HK-2 (cell line): ENCODE data around the gene CFAP46.
A peak's percentile ranks its signal among the peaks of the same experiment; 100 is the strongest.
"Not testable (repeated sequence)": the region's sequence is repeated elsewhere in the genome, so short reads cannot be mapped to it uniquely, and the experiment has no call there.

Source experiments
- DNase-seq: peaks from one replicate; pipeline ENCODE4 v3.0.0-alpha.2; 2018; ENCODE audit not compliant: unreplicated experiment

Gene CFAP46

GRCh38 chr10:132928261-132928660, 14.1 kb downstream of the CFAP46 start:
- DNase-seq: no peak

GRCh38 chr10:132927824-132928223, 14.5 kb downstream of the CFAP46 start:
- DNase-seq: no peak

GRCh38 chr10:132926777-132927650, 15.4 kb downstream of the CFAP46 start:
- DNase-seq: no peak

GRCh38 chr10:132926070-132926469, 16.3 kb downstream of the CFAP46 start:
- DNase-seq: no peak

DNA sequence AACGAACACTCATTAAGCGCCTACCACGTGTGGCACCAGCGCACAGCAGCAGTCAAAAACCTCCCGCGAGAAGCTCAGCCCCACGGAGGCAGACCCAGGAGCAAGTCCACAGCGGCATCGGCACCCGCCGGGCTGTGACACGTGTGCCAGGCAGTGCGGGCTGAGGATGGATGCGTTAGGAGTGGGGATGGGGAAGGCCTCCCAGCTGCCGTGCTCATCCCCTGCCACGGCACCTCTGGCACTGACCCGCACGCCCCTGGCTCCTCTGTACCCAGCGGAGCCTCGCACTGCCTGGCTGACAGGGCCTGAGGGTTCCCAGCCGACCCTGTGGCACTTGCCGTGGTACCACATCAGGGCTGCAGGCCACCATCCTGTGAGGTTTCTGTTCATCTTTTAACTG, 16.8 kb downstream of the CFAP46 start:
- no peak for DNase-seq

- no peak for DNase-seq
These were observed 17.3 kb downstream of the CFAP46 start for GRCh38 chr10:132925071-132925561.

- no peak for DNase-seq
These were observed 18.1 kb downstream of the CFAP46 start for GRCh38 chr10:132924046-132924952.

DNA sequence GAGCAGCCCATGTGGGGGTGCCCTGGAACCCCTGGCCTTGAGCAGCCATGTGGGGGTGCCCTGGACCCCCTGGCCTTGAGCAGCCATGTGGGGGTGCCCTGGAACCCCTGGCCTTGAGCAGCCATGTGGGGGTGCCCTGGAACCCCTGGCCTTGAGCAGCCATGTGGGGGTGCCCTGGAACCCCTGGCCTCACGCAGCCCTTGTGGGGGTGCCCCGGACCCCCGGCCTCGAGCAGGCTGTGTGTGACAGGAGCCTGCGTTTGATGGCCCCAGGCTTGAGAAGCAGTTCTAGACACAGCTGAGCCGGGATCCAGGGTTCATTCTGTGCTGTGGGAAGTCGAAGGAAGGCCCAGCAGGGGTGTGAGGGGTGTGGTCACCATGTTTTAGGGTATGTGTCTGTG, 19.0 kb downstream of the CFAP46 start:
- not testable (repeated sequence) for DNase-seq

DNA sequence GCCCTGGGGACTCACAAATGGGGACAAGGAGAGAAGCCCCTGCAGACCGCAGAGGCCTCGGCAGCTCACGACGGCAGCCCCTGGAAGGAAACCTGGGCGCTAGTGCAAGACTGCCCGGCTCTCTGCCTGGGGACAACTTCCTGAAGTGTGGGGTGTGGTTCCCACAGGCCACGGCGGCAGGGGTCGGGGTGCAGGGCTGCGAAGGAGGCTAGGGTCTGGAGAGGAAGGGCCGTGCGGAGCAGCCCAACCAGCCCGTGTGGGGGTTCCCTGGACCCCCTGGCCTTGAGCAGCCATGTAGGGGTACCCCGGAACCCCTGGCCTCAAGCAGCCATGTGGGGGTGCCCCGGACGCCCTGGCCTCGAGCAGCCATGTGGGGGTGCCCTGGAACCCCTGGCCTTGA, 19.5 kb downstream of the CFAP46 start:
- DNase-seq: no peak

- no peak for DNase-seq
These were observed 20.3 kb downstream of the CFAP46 start for GRCh38 chr10:132921818-132922807.

DNA sequence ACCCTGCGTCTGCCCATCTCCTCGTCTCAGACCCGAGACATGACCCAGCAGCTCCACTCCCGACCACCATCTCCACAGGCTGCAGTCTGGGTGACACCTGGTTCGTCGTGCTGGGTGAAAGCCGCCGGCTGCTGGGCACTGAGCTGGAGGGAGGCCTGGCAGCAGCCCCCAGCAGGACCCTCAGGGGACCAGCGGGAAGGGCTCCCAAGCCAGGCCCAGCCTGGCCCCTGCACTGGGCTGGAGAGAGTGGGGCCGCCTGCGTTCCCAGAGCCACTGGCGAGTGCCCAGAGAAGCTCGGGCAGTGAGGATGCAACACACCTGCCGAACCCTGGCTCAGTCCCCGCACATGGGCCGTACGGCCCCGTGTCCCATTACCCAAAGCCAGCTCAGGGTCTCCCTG, 21.3 kb downstream of the CFAP46 start:
- DNase-seq: no peak

DNA sequence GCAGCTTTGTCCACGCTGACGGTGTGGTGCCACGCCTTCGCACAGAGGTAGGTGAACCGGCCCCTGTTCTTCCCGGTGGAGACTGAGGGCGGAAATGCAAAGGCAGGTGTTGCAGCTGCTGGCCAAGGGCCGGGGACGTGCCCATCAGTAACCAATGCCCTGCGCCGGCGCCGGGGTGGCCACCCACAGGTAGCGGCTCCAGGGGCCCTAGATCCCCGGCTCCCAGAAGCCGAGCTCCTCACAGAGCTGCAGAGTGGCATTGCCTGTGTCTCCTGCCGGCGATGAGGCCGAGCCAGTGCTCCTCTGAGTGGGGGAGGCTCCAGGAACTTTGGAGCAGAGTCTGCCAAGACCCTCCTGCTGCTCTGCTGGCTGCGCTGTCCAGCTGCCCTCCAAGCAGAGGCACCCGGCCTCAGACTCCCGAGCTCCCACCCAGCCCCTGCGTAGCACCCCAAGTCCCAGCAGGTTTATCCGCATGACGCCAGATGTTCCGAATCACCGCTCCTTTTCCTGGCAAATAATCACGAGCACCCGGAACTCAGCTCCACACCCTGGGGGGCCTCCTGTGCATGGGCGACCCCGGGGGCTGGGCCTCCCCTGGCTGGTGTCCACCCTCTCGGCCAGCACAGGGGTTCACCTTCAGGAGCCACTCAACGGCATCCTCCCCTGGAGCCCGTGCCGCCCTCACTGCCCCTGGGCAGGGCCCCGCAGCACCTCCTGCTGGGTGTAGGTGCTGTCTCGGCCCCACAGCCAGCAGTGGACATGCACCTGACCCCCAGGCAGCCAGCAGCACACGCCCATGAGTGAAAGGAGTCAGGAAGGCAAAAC, 22.1 kb downstream of the CFAP46 start:
- no peak for DNase-seq

- no peak for DNase-seq
These were observed 22.8 kb downstream of the CFAP46 start for GRCh38 chr10:132919374-132920100.

DNA sequence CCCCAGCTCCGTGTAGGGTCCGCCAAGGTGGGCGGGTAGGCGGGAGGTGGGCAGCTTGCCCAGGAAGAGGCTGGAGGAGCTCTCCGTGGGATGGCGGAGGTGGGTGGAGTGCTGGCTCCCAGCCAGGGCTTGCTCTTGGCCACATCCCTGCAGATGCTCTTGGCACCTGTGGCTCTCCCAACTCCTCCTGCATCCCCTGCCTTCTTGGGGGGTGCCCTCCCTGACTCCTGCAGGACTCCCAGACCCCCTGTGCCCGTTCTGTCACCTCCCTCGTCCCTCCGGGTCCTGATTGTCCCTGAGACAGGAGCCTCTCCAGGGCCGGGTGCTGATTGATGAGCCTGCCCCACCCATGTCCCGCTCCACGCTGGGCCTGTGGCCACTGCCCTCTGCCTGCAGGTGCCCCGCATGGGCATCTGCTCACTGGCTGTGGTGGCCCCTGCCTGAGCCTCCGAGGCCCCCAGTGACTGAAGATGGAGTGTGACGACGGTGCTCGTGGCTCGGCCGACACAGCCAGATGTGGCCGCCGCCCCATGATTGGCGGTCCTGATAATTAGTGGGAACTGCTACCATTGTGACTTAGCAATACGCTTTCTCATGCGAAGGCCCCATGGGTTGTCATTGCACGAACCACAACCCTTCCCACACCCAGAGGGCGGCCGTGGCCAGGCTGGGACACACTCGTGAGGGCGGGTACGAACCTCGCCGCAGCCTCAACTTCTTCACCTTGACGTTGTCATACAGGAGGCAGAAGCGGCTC, 23.6 kb downstream of the CFAP46 start:
- no peak for DNase-seq

DNA sequence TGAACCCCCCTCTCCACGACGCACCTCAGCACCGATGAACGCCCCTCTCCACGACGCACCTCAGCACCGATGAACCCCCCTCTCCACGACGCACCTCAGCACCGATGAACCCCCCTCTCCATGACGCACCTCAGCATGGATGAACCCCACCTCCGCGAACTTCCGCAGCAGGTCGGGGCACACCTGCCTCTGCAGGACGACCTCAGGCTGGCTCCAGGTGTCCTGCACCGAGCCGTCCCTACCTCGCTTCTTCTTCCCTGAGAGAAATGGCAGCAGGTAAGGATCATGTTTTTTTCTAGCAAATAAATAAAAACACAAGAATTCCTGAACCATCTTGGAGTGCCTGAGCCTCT, 24.1 kb downstream of the CFAP46 start:
- no peak for DNase-seq

DNA sequence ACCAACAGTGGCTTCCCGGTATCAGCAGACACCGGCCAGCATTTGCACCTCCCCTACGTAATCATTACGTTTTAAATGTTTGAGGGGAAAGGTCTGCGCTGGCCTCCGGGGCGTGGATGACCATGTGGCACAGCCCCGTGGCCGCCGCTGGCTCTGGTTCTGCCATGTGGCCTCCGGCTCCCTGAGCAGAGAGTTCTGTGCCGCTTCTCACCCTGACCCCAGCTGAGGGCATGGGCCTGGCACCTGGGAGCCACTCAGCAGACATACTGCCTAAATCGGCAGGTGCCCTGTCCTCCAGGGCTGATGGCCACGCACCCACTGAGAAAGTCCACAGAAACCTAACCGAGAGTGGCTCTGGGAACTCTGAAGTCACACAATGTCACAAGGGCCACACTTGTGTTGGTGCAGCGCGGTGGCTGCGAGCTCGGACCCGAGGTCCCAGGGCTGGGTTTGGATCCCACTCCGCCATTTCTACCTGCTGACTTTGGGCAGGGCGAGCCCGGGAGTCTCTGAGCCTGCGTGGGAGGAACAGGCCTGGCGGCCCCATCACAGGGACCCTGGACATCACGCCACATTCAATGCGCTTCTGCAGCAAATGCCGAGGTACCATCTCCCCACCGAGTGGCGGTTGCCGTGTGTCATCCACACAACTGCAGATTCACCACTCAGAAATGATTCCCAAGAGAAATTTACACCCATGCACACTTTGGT, 25.3 kb downstream of the CFAP46 start:
- no peak for DNase-seq

DNA sequence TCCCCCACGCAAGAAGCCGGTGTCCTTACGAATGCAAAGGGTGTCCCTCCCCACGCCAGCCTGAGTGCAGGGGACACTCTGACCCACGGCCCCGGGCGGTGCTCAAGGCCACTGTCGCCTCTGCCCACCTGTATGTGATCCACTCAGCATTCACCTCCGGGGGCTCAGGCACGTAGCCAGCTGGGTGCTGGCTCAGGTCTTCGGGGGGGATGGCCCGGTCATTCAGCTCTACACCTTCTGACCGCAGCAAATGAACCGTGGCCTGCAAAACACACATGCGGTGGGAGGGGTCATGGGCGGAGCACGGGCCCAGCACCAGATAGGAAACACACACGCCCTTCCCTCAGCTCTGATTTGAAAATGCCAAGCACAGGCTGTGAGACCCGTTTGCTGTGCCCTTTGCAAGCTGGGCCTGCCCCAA, 25.9 kb downstream of the CFAP46 start:
- DNase-seq: peak; percentile 24

DNA sequence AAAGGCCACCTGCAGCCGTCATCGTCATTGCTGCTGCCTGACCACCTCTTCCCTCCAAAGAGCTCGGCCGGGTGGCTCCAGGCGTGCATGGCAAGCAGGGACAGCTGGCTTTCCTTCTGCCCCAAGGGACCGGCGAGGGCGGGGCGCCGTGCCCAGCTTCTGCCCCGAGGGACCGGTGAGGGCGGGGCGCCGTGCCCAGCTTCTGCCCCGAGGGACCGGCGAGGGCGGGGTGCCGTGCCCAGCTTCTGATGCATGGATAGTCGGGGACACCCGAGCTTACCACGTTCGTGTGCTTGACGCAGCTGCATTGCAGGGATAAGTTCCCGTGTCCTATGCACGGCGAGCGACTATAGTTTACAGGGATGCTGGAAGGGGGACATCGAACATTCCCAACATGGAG, 27.0 kb downstream of the CFAP46 start:
- DNase-seq: no peak
